NT2/D1 (cell line): ENCODE measurements around the gene ANTXR1.

Experiments used
- SUZ12 ChIP-seq: IDR thresholded peaks from 2 replicates; pipeline ENCODE4 v1.6.1; 2011; ENCODE audit not compliant: insufficient read length, insufficient read depth; ENCODE audit errors: extremely low read depth
- YY1 ChIP-seq: IDR thresholded peaks from 2 replicates; pipeline ENCODE4 v1.6.1; 2011; ENCODE audit not compliant: insufficient read length, insufficient read depth
- ZNF274 ChIP-seq: IDR thresholded peaks from 2 replicates; pipeline ENCODE4 v1.6.1; 2011; ENCODE audit warnings: mild to moderate bottlenecking, low read depth, low read length

- TF ChIP-seq SUZ12: no peak
- TF ChIP-seq ZNF274: no peak
- TF ChIP-seq YY1: no peak
Observed at GRCh38 chr2:69017835-69018234, 4.9 kb downstream of the ANTXR1 start.
